ENCODE measurements around the gene KCNK7. TPM values are rescaled to one million over a fixed set of nuclear protein-coding genes. Genes with fewer than 3 reads are reported as not detected.

The KCNK7 gene
- total RNA-seq, 1 experiment from 2014 or later = 1.8 TPM

DNA sequence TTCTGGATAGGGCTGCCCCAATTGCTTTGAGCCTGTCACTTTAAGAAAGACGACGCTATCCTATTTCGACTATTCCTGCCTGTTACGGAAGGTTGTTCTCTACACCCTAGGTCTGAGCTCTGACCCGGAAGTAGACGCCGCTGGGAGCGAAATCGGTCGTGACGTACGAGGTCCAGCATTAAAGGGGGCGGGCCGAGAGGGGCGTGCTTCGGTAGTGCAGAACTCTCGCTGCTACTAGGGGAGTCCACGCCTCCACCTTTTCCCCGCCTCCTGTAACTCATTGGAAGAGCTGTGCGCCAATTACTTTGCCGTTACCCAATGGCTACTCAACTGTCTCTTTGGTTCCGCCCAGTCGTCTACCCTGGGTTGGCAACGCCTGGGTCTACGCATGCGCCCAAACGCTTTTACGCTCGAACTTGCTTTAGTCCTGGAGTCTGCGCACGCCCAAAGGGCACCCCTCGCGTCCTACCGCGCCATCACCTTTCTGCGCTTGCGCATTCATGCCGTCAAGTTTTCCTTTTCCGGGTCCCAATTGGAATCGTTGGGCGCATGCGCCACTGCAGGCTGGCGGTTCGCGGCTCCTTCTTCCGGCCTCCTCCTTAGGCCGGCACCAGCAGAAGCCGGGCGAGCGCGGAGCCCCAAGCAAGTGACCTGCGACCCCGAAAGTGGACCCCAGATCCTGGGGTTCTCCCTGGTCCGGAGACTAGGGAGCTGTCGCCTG is 19.8 kb upstream of the KCNK7 start, which contains the start of gene PCNX3:
PCNX3 (plus strand) TSS at position 548 of the 721 bp plus-strand sequence. CDS start 536 bp downstream, outside the sequence.
- no peaks in the 10 kb centered on the region for H3K9me3 Mint-ChIP-seq

More for the DNA sequence above, 19.8 kb upstream of the KCNK7 start, which contains the start of gene PCNX3:
- Histone ChIP-seq H3K79me1 (ENCODE audit: insufficient read depth, low read depth, low read length, poor library complexity, severe bottlenecking) (peaks cover 3% of the 10 kb centered on the region), H3K23ac (ENCODE audit: insufficient read length, low read depth, low read length) (no peak within 1 kb of the TSS), H3K4me2 (ENCODE audit: insufficient read depth, insufficient read length, low read length) (peak within 1 kb of the TSS; percentile 82), H3T11ph (ENCODE audit: low read length) (no peak within 1 kb of the TSS), H3K9me3 (ENCODE audit: control insufficient read depth, low read depth, low read length) (no peaks in the 10 kb centered on the region), H2BK120ac (ENCODE audit: low read depth, low read length, poor library complexity, severe bottlenecking) (no peak within 1 kb of the TSS), H2BK5ac (ENCODE audit: insufficient read length, low read length) (no peak within 1 kb of the TSS), H4K8ac (replicated peaks; ENCODE audit: insufficient read length, low read depth, low read length) (no peak within 1 kb of the TSS), H3K14ac (ENCODE audit: insufficient read depth, low read length) (peak within 1 kb of the TSS; percentile 44), H3K79me2 (ENCODE audit: insufficient read depth, low read length) (peaks cover 7% of the 10 kb centered on the region; the same call in 1 of the 2 replicates), H2BK20ac (ENCODE audit: low read depth, low read length, poor library complexity, severe bottlenecking) (no peak within 1 kb of the TSS), H3K4ac (ENCODE audit: low read depth, low read length) (no peak within 1 kb of the TSS), H3K56ac (ENCODE audit: insufficient read length, low read depth, low read length) (no peak within 1 kb of the TSS), H4K5ac (ENCODE audit: insufficient read length, low read depth, low read length) (no peak within 1 kb of the TSS), H3K18ac (ENCODE audit: insufficient read length, low read depth, low read length) (peak within 1 kb of the TSS; percentile 51), H3K23me2 (ENCODE audit: insufficient read length, low read depth, low read length, poor library complexity, severe bottlenecking) (peaks cover 18% of the 10 kb centered on the region), H2AFZ (ENCODE audit: low read length) (no peak within 1 kb of the TSS), H3K4me1 (ENCODE audit: insufficient read depth, low read length) (no peaks in the 10 kb centered on the region; the same call in none of the 2 replicates), H4K91ac (ENCODE audit: insufficient read length, low read depth, low read length) (no peak within 1 kb of the TSS), H3K9ac (ENCODE audit: extremely low read depth, insufficient read length, low read length) (peak within 1 kb of the TSS; percentile 67), H2BK12ac (ENCODE audit: insufficient read length, low read depth, low read length) (no peak within 1 kb of the TSS), H4K20me1 (ENCODE audit: control insufficient read depth, insufficient read depth, insufficient read length) (no peaks in the 10 kb centered on the region), H2AK5ac (ENCODE audit: insufficient read length, low read length) (no peak within 1 kb of the TSS), H2BK15ac (ENCODE audit: low read depth, low read length) (no peak within 1 kb of the TSS), H3K27me3 (ENCODE audit: insufficient read depth, low read length) (no peaks in the 10 kb centered on the region), H3K27ac (ENCODE audit: insufficient read length, low read depth, low read length) (peak within 1 kb of the TSS; percentile 41)
- WGBS (ENCODE audit: extremely low coverage, insufficient read length, low lambda C conversion rate) = no CpG with 5 or more reads among the region's 55 CpGs
- DNase-seq = peak; percentile 100
- peak within 1 kb of the TSS; percentile 95 to 97 (median 96) for H3K27ac Mint-ChIP-seq
- peaks cover 16 to 46% (median 39%) of the 10 kb centered on the region in 3 experiments; a peak in 6 of 7 replicates for H3K36me3 Mint-ChIP-seq (ENCODE audit: insufficient read depth in 1 of 3, low read depth in 3 of 3)
- H3K4me1 Mint-ChIP-seq = peaks cover 17 to 24% of the 10 kb centered on the region in 2 experiments
- peak within 1 kb of the TSS; percentile 94 to 97 for H3K4me3 Mint-ChIP-seq
- H3K27me3 Mint-ChIP-seq (ENCODE audit: low read depth) = peaks cover 3% of the 10 kb centered on the region
- TF ChIP-seq, protein P1, sequence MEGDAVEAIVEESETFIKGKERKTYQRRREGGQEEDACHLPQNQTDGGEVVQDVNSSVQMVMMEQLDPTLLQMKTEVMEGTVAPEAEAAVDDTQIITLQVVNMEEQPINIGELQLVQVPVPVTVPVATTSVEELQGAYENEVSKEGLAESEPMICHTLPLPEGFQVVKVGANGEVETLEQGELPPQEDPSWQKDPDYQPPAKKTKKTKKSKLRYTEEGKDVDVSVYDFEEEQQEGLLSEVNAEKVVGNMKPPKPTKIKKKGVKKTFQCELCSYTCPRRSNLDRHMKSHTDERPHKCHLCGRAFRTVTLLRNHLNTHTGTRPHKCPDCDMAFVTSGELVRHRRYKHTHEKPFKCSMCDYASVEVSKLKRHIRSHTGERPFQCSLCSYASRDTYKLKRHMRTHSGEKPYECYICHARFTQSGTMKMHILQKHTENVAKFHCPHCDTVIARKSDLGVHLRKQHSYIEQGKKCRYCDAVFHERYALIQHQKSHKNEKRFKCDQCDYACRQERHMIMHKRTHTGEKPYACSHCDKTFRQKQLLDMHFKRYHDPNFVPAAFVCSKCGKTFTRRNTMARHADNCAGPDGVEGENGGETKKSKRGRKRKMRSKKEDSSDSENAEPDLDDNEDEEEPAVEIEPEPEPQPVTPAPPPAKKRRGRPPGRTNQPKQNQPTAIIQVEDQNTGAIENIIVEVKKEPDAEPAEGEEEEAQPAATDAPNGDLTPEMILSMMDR (conservative IDR thresholded peaks at IDR 0.05) = no peak
